ENCODE data around the gene TSEN2.
"Not testable (repeated sequence)": the region's sequence is repeated elsewhere in the genome, so short reads cannot be mapped to it uniquely, and the experiment has no call there.

TSEN2 gene

GRCh38 chr3:12452361-12453330 lies 31.6 kb upstream of the TSEN2 start:
- FAIRE-seq: no peak

- no peak for FAIRE-seq
These were observed 30.0 kb upstream of the TSEN2 start for GRCh38 chr3:12454076-12454815.

GRCh38 chr3:12454816-12455121 lies 29.5 kb upstream of the TSEN2 start:
- no peak for FAIRE-seq

GRCh38 chr3:12455740-12456139 lies 28.5 kb upstream of the TSEN2 start:
- FAIRE-seq: no peak

- no peak for FAIRE-seq
These were observed 27.8 kb upstream of the TSEN2 start for GRCh38 chr3:12456441-12456840.

GRCh38 chr3:12457380-12457779 lies 26.9 kb upstream of the TSEN2 start:
- not testable (repeated sequence) for FAIRE-seq

- FAIRE-seq: no peak
These were observed 25.4 kb upstream of the TSEN2 start for GRCh38 chr3:12458901-12459300.

GRCh38 chr3:12460127-12460526 lies 24.2 kb upstream of the TSEN2 start:
- no peak for FAIRE-seq

- FAIRE-seq: no peak
These were observed 23.1 kb upstream of the TSEN2 start for GRCh38 chr3:12461097-12461649.

- no peak for FAIRE-seq
These were observed 21.9 kb upstream of the TSEN2 start for GRCh38 chr3:12462159-12462947.

- FAIRE-seq: no peak
These were observed 20.6 kb upstream of the TSEN2 start for GRCh38 chr3:12463686-12464085.

GRCh38 chr3:12464181-12464580 lies 20.1 kb upstream of the TSEN2 start:
- no peak for FAIRE-seq

- no peak for FAIRE-seq
These were observed 19.0 kb upstream of the TSEN2 start for GRCh38 chr3:12465151-12465835.

- no peak for FAIRE-seq
These were observed 18.4 kb upstream of the TSEN2 start for GRCh38 chr3:12465836-12466225.

GRCh38 chr3:12467746-12468145 lies 16.5 kb upstream of the TSEN2 start:
- FAIRE-seq: no peak

- no peak for FAIRE-seq
These were observed 16.0 kb upstream of the TSEN2 start for GRCh38 chr3:12468276-12468675.

GRCh38 chr3:12468757-12469156 lies 15.5 kb upstream of the TSEN2 start:
- no peak for FAIRE-seq

GRCh38 chr3:12469222-12469621 lies 15.1 kb upstream of the TSEN2 start:
- not testable (repeated sequence) for FAIRE-seq

GRCh38 chr3:12470111-12470510 lies 14.2 kb upstream of the TSEN2 start:
- no peak for FAIRE-seq

GRCh38 chr3:12470680-12471079 lies 13.6 kb upstream of the TSEN2 start:
- FAIRE-seq: no peak

GRCh38 chr3:12471241-12471640 lies 13.0 kb upstream of the TSEN2 start:
- FAIRE-seq: no peak

GRCh38 chr3:12472000-12472610 lies 12.2 kb upstream of the TSEN2 start:
- FAIRE-seq: no peak
